Activated CD4-positive, CD25-positive, alpha-beta regulatory T cell (primary cell): ENCODE measurements around the gene FN3K.
A peak's percentile ranks its signal among the peaks of the same experiment; 100 is the strongest.
"Not testable (repeated sequence)": the region's sequence is repeated elsewhere in the genome, so short reads cannot be mapped to it uniquely, and the experiment has no call there.

ENCODE experiments used
- DNase-seq, 4 experiments: peaks; one replicate each; lab custom pipeline; 2025; lab: John Stamatoyannopoulos, UW

The FN3K gene

DNA sequence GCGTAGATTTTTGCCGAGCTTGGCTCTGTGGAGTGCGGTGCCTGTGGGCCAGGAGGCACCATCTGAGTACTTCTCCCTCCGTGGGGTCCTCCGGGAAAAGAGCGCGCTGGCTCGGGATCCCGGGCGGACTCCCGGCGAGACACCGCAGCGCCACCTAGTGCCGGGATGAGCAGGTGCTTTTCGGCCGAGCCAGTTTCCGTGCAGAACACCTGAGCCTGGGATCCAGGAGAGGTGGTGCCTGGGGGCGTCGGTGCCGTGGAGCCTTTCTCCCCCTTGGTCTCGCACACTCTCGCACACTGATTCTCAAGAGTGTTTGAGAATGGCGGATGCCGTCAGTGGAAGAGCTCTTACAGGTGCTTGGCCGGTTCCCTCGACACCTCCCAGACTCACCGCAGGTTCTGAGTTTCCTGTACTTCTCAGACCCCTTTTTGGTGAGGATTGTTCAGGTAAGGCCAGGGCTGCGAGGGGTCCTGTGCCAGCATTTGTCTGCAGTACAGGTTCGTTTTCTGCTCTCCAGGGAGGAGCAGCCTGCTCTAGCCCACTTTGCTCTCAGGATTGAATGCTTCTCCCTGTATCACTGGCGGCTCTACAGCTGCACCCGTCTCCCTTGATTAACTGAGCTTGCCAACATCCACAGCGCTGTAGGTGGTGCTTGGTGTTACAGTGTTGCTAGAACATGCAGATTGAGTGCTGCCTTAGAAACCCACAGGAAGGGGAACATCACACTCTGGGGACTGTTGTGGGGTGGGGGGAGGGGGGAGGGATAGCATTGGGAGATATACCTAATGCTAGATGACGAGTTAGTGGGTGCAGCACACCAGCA, 39.8 kb downstream of the FN3K start:
- peak in 1 of 4 experiments; percentile 9 for DNase-seq

DNA sequence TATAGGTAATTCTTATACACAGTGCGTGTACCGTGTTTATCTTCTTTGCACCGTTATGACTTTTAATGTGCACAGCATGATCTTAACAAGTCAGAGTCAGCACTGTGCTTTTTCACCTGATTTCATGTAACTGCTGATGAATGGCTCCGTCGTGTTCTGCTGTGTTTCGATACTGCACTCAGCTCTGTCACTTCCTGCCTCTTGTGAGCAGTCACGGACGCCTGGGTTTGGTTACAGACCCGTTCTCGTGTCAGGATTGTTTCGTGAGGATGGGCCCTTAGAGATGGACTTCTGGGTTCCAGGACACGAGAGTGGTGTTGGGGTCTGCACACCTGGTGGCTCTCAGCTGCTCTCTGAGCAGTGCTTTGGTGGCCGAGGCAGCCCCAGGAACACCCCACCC, 41.0 kb downstream of the FN3K start:
- no peak for DNase-seq

DNA sequence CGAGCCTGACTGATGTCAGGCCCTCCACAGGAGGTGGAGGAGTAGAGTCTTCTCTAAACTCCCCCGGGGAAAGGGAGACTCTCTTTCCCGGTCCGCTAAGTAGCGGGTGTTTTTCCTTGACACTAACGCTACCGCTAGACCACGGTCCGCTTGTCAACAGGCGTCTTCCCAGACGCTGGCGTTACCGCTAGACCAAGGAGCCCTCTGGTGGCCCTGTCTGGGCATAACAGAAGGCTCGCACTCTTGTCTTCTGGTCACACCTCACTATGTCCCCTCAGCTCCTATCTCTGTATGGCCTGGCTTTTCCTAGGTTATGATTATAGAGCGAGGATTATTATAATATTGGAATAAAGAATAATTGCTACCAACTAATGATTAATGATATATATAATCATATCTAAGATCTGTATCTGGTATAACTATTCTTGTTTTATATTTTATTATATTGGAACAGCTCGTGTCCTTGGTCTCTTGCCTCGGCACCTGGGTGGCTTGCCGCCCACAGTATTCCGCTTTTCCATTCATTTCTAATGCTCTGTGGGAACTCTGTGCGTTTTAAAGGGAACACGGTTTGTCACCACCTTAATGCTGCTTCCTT, 42.5 kb downstream of the FN3K start:
- not testable (repeated sequence) for DNase-seq

DNA sequence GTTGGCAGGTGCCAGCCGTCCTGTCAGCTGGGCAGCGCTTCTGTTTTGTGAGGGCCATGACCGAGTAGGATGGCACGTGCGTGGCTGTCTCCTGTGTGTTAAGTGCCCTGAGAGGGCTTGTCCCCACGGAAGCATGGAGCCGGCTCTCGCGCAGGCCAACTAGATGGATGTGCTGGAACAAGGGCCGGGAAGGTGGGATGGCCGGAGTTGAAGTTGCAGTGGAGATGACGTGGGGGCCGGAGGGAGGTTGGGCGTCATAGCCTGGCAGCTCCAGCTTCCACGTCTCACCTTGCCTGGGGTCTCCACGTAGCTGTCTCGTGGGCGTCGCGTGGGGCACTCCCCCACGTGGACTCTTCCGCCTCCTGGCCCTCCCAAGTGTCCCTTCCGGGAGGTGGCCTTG, 44.1 kb downstream of the FN3K start:
- no peak for DNase-seq

DNA sequence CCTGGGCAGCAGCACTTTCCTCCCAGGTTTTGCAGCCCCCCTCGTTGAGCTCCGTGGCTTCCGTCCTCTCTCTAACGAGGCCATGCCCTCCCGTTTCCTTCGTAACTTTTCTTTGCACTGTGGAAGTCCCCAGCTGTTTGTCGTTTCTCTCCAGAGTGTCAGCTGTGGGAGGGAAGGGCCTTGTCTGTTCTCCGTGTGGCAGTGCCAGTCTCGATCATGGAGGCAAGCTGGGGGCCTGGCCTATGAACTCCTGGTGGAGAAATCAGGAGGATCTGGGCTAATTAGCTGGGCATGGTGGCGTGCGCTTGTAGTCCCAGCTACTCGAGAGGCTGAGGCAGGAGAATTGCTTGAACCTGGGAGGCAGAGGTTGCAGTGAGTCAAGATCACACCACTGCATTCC, 44.8 kb downstream of the FN3K start:
- DNase-seq: no peak

DNA sequence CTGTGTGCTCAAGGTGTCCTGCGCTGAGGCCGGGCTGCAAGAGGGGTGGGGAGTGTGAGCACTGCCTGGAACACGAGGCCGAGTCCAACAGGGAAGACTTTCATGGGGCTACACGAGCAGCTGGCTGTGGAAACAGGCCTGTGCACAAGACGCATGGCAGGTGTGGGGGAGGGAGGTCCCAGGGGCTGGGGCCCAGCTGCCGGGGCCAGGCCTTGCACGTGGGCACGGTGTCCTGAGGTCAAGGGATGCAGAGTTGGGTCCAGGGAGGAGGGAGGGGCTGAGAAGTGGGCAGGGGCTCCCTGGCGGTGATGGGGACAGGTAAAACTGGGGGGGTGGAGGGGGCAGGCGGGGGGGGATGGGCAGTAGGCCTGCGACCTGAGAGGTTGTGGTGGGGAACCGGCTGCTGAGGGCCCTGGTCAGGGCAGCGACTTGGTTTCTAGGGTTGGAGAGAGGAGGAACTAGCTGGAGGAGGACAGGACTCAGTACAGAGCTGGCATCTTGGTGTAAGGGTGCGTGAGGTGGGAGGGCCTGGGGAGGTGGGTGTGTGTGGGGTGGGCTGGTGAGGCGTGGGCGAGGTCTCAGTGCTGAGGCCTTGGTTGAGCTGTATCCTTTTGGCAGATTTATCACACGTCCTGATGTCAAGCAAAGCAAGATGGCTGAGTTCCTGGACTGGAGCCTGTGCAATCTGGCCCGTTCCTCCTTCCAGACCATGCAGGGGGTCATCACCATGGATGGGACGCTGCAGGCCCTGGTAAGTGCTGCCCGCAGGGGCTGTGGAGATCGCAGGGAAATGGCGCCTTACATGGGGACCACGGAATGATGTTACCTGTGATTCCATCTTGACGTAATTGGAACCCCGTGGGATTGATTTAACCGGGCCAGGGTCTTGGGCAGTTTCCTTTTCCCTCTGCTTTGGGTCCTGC, 45.8 kb downstream of the FN3K start:
- DNase-seq: no peak

DNA sequence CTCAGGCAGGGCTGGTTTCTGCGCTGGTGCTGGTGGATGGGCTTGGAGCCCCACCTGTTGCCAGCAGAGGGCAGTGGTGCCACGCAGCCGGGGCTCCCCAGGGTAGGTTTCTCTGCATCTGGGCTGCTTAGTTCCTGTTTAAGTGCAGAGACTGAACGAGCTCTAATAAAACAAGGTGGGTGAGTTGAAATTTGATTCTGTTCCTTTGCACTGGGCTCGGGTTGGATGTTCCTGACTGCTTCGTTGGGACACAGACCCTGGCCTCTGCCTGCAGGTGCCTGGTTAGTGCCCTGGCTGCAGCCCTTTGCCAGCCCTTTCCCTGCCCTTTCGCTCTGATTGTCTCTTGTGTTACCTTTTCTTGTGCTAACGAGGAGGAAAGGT, 46.5 kb downstream of the FN3K start:
- DNase-seq: peak; percentile 73 to 79 (median 74)

DNA sequence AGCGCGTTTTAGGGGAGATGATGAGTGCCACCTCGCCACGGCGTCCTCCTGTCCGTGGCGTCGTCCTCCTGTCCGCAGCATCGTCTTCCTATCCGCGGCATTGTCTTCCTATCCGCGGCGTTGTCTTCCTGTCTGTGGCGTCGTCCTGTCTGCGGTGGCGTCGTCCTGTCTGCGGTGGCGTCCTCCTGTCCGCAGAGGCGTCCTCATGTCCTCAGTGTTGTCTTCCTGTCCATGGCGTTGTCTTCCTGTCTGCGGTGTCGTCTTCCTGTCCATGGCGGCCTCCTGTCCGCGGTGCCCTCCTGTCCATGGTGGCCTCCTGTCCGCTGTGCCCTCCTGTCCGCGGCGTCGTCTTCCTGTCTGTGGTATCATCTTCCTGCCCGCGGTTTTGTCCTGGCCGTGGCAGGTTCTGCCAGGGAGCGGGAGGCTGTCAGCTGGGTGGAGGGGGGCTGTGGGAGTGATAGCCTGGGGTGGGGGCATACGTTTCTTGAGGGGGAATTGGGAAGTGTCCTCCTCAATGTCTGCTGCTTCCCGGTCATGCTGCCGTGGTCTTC, 47.3 kb downstream of the FN3K start:
- DNase-seq: no peak

DNA sequence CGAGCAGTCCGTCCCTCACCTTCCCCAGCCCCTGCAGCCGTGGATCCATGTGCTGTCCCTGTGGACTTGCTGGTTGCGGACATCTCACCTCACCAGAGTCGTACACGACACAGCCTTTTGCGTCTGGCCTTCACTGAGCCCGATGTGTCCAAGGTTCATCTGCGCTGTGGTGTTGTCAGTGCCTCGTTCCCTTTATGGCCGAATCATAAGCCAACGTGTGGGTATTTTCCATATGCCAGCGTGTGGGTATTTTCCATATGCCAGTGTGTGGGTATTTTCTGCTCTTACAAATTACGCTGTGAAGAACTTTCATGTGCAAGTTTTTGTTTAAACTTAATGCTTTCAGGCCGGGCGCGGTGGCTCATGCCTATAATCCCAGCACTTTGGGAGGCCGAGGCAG, 48.1 kb downstream of the FN3K start:
- no peak for DNase-seq

DNA sequence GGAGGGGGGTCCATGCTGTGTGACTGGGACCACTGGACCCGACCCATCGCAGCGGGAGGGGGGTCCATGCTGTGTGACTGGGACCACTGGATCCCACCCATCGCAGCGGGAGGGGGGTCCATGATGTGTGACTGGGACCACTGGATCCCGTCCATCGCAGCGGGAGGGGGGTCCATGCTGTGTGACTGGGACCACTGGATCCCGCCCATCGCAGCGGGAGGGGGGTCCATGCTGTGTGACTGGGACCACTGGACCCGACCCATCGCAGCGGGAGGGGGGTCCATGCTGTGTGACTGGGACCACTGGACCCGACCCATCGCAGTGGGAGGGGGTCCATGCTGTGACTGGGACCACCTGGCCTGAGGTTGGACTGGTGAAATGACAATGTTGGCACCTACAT, 50.2 kb downstream of the FN3K start:
- not testable (repeated sequence) for DNase-seq

DNA sequence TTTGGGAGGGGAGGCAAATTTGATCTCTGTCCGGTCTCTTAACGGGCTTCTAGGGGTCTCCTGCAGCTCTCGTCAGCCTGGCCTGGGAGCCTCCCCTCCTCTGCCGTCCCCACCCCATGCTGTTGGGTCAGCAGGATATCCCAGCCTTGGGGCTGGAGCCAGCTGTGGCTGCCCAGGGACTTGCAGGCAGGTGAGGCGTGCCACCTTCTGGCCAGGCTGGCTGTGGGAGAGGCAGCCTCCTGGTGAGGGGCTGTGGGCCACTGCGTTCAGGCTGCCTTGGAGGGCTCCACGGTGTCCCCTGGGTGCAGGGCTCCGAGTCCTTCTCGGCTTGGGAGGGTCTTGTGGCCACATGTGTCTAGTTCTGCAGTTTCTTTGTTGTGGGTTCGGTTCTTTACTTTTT, 51.0 kb downstream of the FN3K start:
- DNase-seq: no peak

DNA sequence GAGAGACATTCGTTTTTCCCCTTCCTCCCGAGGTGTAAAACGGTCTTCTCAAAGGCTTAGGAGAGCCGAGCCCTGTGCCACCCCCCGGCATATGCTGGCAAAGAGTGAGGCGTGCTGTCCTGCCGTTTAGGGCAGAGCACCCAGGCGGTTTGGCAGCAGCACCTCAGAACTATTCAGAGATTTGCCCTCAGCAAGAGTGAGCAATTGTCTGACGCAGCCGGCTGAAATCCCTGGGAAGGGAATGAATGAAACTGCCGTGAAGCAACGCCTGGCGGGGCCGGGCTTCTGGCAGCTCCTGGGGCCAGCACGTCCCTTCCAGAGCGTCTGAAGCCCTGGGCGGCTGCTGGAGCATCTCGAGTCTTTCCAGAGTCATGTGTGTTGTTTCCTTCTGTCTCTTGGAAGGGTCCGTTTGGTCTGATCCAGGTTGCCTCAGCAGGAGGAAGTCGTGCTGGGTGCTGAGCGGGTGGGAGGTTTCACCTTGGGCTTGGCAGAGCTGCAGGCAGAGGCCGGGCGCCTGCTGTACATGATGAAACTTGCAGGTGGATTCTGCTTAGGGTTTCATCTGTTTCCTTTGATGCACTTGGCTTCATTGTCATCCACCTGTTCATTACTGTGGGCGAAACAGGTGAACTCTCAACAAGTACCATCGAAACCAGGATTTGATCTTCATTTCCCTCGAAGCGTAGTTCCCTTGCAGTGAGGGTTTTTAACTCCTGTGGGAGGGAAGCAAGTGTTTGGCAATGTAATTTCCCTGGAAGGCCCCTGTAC, 51.9 kb downstream of the FN3K start:
- DNase-seq: no peak

DNA sequence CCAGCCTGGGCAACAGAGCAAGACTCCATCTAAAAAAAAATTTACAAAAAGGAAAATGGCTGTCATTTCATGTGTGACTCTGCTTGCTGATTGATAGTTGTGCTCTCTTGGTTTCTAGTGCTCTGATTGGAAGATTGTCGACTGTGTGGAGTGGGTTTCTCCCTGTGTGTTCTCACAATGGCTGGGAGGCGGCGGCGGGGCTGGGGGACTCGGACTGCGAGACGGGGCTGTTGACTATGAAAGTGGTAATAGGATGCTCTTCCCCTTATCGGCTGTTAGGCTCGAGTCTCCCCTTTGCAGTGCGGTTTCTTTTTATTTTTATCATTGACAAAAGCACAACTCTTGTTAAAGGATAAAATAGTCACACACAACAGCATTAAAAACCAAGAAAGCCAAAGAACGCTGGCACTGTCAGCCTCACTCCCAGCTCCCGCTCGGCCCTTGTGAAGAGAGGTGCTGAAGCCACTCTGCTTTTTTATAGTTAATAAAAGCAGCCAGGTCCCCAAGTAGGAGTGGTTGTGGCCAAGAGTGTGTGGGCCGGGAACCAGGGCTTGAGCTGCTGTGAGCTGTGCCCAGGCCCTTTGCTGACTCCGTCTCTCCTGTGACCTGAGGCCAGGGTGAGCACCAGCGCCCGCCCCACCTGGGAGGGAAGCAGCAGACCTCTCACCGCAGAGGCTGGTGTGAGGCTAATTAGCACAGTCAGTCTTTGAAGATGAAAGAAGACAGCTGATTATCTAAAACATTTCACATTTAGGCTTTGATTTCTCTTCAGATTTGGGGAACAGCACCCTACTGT, 53.0 kb downstream of the FN3K start:
- no peak for DNase-seq

DNA sequence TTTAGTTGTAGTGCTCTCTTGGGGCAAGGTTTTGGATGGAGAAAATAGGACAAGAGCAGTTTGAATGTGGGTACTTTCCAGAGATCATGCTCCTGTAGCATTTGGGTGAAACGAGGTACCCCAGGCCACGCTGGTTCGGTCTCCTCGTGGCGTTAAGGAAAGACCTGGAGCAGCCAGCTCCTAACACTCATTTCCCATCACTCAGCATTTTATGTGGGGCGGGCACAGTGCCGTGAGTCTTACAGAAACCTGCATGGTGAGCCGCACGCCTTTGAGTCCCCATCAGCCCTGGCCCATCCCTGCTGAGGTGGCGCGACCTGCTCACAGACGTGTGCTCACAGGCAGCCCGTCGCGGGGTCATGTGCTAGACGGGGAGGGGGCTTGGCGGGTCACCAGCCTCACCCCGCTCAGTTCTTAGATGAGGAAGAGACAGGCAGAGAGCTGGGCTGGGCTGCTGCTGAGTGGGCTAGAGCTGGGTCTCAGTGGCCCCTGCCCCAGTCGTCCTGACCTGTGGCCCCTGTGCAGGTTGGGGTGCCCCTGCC, 53.7 kb downstream of the FN3K start:
- DNase-seq: no peak

DNA sequence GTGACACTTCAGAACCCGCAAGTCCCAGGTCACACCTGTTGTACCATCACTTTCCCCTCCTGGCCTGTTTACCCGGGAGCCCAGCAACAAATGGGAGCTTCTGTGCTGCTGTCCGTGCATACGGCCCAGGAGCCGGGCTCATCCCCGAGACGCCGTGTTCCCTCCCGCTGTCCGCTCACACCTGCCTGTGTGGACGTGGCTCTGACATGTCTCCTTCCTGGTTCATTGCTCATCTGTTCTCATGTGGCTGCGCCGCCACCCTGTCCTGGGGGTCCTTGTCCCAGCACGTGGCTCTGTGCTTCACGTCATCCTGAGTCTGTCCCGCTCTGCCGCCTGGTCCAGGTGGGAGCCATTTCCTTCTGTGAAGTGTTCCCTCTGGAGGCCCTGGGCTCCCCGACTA, 54.4 kb downstream of the FN3K start:
- DNase-seq: no peak

DNA sequence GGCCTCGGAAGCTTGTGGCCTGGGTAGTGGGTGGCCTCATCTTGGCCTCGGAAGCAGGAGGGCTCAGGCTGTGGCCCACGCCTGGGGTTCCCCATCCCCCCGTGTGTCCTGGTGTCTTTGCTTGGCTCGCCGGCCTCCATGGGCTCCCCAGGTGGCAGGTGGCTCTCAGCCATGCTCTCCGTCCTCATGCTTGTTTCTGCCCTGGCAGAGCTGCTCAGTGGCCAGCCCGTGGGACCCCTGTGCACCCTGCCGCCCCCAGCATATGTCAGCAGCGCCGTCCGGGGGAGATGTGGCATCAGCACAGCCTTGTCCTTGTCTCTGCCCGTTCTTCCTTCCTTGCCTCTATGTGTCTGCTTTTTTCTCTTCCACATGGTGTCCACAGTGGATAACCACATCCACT, 55.0 kb downstream of the FN3K start:
- DNase-seq: no peak

DNA sequence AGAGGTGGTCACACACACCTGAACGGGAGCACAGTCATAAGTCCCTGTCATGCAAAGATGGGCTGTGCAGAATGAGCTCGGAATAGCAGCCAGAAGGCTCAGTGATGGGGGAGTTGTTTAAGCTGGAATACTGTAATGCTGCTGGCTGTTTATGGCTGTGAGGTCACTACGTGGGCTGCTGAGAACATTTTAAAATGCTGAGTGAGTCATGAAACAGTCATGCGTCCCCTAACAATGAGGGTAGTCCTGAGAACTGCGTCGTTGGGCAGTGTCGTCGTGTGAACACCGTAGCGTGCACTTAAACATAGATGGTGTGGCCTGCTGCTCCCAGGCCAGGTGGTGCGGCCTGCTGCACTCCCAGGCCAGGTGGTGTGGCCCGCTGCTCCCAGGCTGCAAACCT, 56.1 kb downstream of the FN3K start:
- no peak for DNase-seq

DNA sequence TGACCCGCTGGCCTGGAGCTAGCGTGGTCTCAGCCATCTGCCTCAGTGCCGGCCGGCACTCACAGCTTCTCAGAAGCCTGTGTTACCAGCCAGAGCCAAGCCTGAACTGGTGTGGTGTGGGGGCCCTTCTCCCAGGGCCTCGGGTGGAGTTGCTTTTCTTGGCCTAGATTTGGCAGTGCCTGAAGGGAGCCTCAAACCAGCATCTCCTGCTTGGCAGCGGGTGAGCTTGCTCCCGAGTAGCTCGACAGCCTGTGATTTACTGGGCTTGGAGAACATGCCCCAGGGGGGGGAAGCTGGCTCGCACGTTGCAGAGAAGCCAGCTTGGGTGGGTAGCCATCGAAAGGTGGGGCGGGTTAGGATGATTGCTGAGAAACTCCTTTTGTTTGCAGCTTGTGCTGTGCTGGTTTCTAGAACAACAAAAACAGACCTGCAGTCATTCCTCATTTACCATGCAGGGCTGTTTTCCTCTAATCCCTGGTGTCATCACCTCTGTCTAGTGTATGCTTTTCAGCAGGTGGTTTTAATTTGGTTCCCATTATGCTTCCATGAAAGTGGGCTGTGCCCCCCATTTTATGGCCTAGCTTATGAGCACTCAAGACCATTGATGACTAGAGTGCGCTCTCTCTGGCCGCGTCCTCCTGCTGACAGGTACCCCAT, 58.7 kb downstream of the FN3K start:
- DNase-seq: no peak

DNA sequence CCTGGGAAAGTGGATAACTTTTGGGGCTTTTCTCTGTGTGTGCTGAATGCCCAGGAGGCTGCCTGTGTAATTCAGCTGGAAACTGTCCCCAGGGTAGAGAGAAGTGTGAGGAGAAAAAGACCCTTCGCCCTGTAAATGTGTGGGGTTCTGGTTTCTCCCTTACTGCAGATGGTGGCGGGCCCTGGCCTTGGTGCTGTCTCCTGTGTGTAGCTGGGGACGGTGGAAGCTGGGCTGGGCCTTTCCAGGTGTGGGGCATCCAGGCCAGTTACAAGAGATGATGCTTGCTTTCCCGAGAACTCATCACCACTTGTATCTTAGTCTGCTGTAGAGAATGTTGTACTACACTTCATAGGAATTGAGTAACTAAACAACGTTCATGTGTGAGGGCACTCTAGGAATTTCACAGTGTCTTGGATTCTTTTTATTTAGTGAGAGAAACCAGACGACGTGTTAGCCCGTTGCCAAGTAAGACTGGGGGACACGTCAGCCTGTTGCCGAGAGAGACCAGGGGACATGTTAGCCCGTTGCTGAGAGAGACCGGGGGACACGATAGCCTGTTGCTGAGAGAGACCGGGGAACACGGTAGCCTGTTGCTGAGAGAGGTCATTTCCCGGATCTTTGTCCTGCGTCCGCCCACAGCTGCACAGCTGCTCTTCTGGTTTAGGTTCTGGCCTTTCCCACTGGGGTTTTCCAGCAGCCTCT, 59.5 kb downstream of the FN3K start:
- no peak for DNase-seq
